MM.1S (cell line): ENCODE measurements around the gene TMEM273.

Experiments used
- EZH2 ChIP-seq: fragments of 300-600 bp; sonication (generic); optimal IDR thresholded peaks from 2 replicates; pipeline ENCODE3; 2017; ENCODE audit warnings: low read depth, mild to moderate bottlenecking, antibody characterized with exemption, low read length, mixed read lengths
- EZH2phosphoT487 ChIP-seq: fragments of 300-600 bp; sonication (generic); IDR thresholded peaks from 2 replicates; pipeline ENCODE4 v1.6.1; 2018; ENCODE audit warnings: antibody characterized with exemption, low read length
- TF ChIP-seq, protein P1 (sequence below): fragments of 300-600 bp; sonication (generic); IDR thresholded peaks from 2 replicates; pipeline ENCODE4 v1.5.1; 2016; ENCODE audit warnings: antibody characterized with exemption, low read length, mixed read lengths

DNA sequence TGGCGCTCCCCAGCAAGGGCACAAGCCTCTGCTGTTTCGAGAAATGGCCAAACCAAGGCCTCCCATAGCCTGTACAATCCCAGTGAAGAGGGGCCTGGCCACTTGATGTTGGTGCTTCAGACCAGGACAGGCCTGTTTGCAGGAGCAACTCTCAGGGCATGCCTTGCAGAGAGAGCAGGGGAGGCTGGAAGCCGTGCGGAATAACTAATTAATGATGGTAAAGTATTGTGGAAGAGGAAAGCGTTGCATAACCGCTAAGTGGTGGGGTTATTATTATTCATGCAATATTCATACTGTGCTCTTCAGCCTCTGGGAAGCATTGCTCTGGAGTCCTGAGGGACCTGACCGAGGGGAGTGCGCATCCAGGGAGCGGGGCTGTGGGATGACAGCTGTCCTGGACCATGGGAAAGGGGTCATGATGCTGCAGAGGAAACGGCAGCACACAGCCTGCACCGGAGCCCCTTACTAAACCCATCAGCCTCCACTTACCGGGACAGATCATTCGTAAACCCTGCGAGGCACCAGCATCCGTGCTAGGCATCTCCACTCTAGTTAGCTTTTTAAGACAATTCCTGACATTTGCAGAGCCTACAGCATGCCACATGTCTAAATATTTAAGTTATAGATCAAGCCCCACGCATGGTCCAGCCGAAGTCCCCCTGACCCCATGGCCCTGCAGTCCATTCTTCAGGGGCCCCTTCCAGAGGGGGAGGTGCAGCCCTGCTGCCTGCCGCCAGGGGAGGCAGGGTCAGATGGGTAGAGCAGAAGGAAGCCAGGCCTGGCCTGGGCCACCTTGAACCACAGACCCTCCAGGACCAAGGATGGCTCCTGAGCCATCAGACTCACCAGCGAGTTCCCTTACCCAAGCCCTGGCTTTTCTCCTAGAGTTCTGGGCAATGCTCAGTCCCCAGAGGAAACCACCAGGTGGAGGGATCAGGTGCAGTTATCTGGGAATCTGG is 11.6 kb downstream of the TMEM273 start:
- TF ChIP-seq, protein P1, sequence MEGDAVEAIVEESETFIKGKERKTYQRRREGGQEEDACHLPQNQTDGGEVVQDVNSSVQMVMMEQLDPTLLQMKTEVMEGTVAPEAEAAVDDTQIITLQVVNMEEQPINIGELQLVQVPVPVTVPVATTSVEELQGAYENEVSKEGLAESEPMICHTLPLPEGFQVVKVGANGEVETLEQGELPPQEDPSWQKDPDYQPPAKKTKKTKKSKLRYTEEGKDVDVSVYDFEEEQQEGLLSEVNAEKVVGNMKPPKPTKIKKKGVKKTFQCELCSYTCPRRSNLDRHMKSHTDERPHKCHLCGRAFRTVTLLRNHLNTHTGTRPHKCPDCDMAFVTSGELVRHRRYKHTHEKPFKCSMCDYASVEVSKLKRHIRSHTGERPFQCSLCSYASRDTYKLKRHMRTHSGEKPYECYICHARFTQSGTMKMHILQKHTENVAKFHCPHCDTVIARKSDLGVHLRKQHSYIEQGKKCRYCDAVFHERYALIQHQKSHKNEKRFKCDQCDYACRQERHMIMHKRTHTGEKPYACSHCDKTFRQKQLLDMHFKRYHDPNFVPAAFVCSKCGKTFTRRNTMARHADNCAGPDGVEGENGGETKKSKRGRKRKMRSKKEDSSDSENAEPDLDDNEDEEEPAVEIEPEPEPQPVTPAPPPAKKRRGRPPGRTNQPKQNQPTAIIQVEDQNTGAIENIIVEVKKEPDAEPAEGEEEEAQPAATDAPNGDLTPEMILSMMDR: no peak
- TF ChIP-seq EZH2: no peak
- TF ChIP-seq EZH2phosphoT487: no peak
